Smooth muscle cell (in vitro differentiated cells): ENCODE data around the gene ZNF592. TPM values are rescaled to one million over a fixed set of nuclear protein-coding genes. Genes with fewer than 3 reads are reported as not detected.

Experiments used
- DNase-seq: peaks from one replicate; lab custom pipeline; 2025; ENCODE audit not compliant: unreplicated experiment; lab: John Stamatoyannopoulos, UW
- H2AFZ ChIP-seq: fragments of 200-600 bp; sonication (generic); 2 replicates; pipeline ENCODE4 v1.6.0; 2016; ENCODE audit warnings: antibody characterized with exemption, low read depth, mild to moderate bottlenecking
- H3F3A ChIP-seq: fragments of 200-600 bp; sonication (generic); 2 replicates; pipeline ENCODE4 v1.6.0; 2017; ENCODE audit warnings: antibody characterized with exemption, low read depth
- H3K27ac ChIP-seq: fragments of 200-600 bp; sonication (generic); 2 replicates; pipeline ENCODE4 v1.5.1; 2016; ENCODE audit warnings: low read depth, mild to moderate bottlenecking
- H3K27me3 ChIP-seq: fragments of 200-600 bp; sonication (generic); 2 replicates; pipeline ENCODE4 v1.6.1; 2016; ENCODE audit warnings: low read depth, mild to moderate bottlenecking
- H3K36me3 ChIP-seq: fragments of 200-600 bp; sonication (generic); 2 replicates; pipeline ENCODE4 v1.5.1; 2016; ENCODE audit warnings: low read depth
- H3K4me1 ChIP-seq: fragments of 200-600 bp; sonication (generic); 2 replicates; pipeline ENCODE4 v1.5.1; 2016; ENCODE audit warnings: low read depth
- H3K4me2 ChIP-seq: fragments of 200-600 bp; sonication (generic); 2 replicates; pipeline ENCODE4 v1.6.0; 2016; ENCODE audit warnings: mild to moderate bottlenecking
- H3K4me3 ChIP-seq: fragments of 200-600 bp; sonication (generic); 2 replicates; pipeline ENCODE4 v1.5.1; 2016; ENCODE audit warnings: mild to moderate bottlenecking
- H3K79me2 ChIP-seq: fragments of 200-600 bp; sonication (generic); 2 replicates; pipeline ENCODE4 v1.6.0; 2016; ENCODE audit warnings: low read depth, mild to moderate bottlenecking
- H3K9ac ChIP-seq: fragments of 200-600 bp; sonication (generic); 2 replicates; pipeline ENCODE4 v1.6.0; 2016; ENCODE audit warnings: low read depth
- H3K9me3 ChIP-seq: fragments of 200-600 bp; sonication (generic); replicated peaks from 2 replicates; pipeline ENCODE4 v1.5.1; 2016; ENCODE audit warnings: low read depth
- H4K20me1 ChIP-seq: fragments of 200-600 bp; sonication (generic); 2 replicates; pipeline ENCODE4 v1.6.0; 2016; ENCODE audit warnings: low read depth
- CTCF ChIP-seq: fragments of 200-600 bp; sonication (generic); IDR thresholded peaks from 2 replicates; pipeline ENCODE4 v1.5.1; 2017; ENCODE audit warnings: borderline replicate concordance, mild to moderate bottlenecking, antibody characterized with exemption; ENCODE audit not compliant: insufficient read depth, poor library complexity, severe bottlenecking
- WGBS: methylation state at CpG from one replicate; pipeline ENCODE4 v1.1.7; 2016; ENCODE audit warnings: low lambda C conversion rate; 5-methylcytosine and 5-hydroxymethylcytosine counted together
- polyA plus RNA-seq: library from polyadenylated mRNA; unstranded; fragments of >200 nt; fragmentation: Nextera tagmentation; extraction: Ambion mirVana; gene quantifications from 2 replicates; pipeline ENCODE4 v1.2.1, GENCODE V29; 2016
- total RNA-seq: library from RNA; depleted of rRNA; stranded (reverse); fragments of >200 nt; gene quantifications from 2 replicates; pipeline ENCODE4 v1.2.3, GENCODE V29; 2014

ZNF592 gene
- total and polyA plus RNA-seq, 2 experiments from 2014 or later, result 10.7 to 10.8 TPM

- Histone ChIP-seq H3K4me1 (peaks cover 5% of the 10 kb centered on the region), H2AFZ (no peak overlapping the region), H3K27me3 (no peaks in the 10 kb centered on the region), H3K27ac (no peak overlapping the region), H3F3A (no peaks in the 10 kb centered on the region), H3K4me2 (no peak overlapping the region), H3K36me3 (no peaks in the 10 kb centered on the region), H3K9me3 (no peaks in the 10 kb centered on the region), H3K79me2 (no peaks in the 10 kb centered on the region), H3K4me3 (no peak overlapping the region), H4K20me1 (peaks cover 46% of the 10 kb centered on the region), H3K9ac (no peak overlapping the region)
- DNase-seq, result no peak
- WGBS, result 73% methylated on average over 4 of the region's 4 CpGs
- TF ChIP-seq CTCF, result no peak
Observed at GRCh38 chr15:84834229-84834955, 86.0 kb downstream of the ZNF592 start.

DNA sequence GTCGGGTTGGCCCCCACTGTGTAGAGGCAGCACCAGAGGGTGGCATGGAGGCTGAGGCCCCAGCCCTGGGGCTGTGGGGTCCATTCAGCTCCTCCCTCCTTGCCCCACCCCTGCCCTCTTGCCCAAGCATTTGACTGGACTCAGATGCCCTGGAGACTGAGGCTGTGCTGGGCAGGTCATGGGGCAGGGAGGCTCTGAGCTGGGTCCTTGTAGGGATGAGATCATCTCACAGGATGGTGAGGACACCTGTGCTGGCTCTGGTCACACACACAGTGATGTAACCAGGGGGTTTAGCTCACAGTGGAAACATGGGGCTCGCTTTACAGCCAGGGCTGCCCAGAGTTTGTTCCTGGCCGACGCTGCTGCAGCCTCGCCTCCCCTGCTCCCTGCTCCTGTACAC lies 86.6 kb downstream of the ZNF592 start:
- Histone ChIP-seq H3K9ac (no peak overlapping the region), H3K4me3 (no peak overlapping the region), H3K9me3 (no peaks in the 10 kb centered on the region), H3F3A (no peaks in the 10 kb centered on the region), H3K36me3 (no peaks in the 10 kb centered on the region), H3K27me3 (no peaks in the 10 kb centered on the region), H3K4me2 (no peak overlapping the region), H2AFZ (no peak overlapping the region), H3K27ac (no peak overlapping the region), H3K79me2 (no peaks in the 10 kb centered on the region), H4K20me1 (peaks cover 46% of the 10 kb centered on the region), H3K4me1 (peaks cover 5% of the 10 kb centered on the region)
- DNase-seq, result no peak
- 94% methylated on average over 4 of the region's 5 CpGs for WGBS
- TF ChIP-seq CTCF, result no peak

DNA sequence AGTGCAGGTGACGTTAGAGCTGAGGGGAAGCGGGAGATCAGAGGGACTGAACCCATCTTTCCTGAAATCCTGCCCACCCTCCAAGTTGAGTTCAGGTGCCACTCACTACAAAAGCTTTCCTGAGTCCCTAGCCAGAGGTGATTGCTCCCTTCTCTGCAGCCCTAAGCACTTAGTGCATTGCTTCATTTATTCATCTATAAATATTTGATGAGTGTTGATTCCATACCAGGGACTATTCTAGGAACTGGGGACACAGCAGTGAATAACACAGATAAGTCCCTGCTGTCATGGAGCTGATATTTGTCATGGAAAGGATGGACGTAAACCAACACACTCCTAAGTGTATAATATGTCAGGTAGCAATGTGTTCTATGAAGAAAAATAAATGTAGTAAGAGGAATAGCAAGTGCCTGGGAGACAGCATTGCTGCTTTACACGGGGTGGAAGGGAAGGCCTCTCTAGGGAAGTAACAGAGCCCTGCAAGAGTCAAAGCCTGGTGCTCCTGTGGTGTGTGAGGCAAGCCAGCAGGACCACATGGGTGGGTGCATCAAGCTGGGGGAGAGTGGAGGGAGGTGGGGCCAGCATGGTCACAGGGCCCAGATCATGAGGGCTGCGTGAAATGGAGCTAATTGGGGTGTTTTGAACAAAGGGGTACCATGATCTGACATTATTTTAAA lies 87.4 kb downstream of the ZNF592 start:
- Histone ChIP-seq H3F3A (no peaks in the 10 kb centered on the region), H2AFZ (no peak overlapping the region), H3K4me2 (no peak overlapping the region), H3K9me3 (no peaks in the 10 kb centered on the region), H3K36me3 (no peaks in the 10 kb centered on the region), H4K20me1 (peaks cover 38% of the 10 kb centered on the region), H3K27ac (no peak overlapping the region), H3K27me3 (no peaks in the 10 kb centered on the region), H3K9ac (no peak overlapping the region), H3K79me2 (no peaks in the 10 kb centered on the region), H3K4me3 (no peak overlapping the region), H3K4me1 (peaks cover 7% of the 10 kb centered on the region)
- TF ChIP-seq CTCF, result no peak
- WGBS, result 90% methylated on average over 5 of the region's 5 CpGs
- no peak for DNase-seq
